Natural killer cell (primary cell): Measurements from ENCODE around the gene MRFAP1L1. TPM values are rescaled to one million over a fixed set of nuclear protein-coding genes. Genes with fewer than 3 reads are reported as not detected.

Source experiments
- ATAC-seq, 3 donors: fragments of 150-1000 bp in 2 of 3; fragments of 200-7000 bp in 1 of 3; cut with Tn5 transposase; 1 replicate in 1 of 3; 2 replicates in 2 of 3; pipeline ENCODE4 v1.10.0; 2021; ENCODE audit warnings: mild to moderate bottlenecking in 2 of 3, moderate library complexity in 2 of 3
- DNase-seq, 2 donors: peaks; one replicate each; pipeline versions ENCODE4 v3.0.0 to v3.0.0-alpha.2; 2013 to 2021; ENCODE audit warnings: mixed read lengths in 1 of 2
- H3K27ac ChIP-seq: one replicate; pipeline ENCODE4 v1.5.1; 2013; ENCODE audit warnings: mild to moderate bottlenecking, low read length
- H3K27me3 ChIP-seq: one replicate; pipeline ENCODE4 v1.6.1; 2013; ENCODE audit warnings: low read length; ENCODE audit not compliant: control insufficient read depth, insufficient read depth
- H3K36me3 ChIP-seq: one replicate; pipeline ENCODE4 v1.6.1; 2013; ENCODE audit warnings: low read length; ENCODE audit not compliant: control insufficient read depth, insufficient read depth
- H3K4me1 ChIP-seq: one replicate; pipeline ENCODE4 v1.6.1; 2013; ENCODE audit warnings: low read length; ENCODE audit not compliant: control insufficient read depth, insufficient read depth
- H3K4me3 ChIP-seq: one replicate; pipeline ENCODE4 v1.5.1; 2013; ENCODE audit warnings: low read length
- H3K9me3 ChIP-seq: one replicate; pipeline ENCODE4 v1.6.1; 2013; ENCODE audit warnings: low read length; ENCODE audit not compliant: control insufficient read depth, insufficient read depth
- H3K27ac Mint-ChIP-seq, 2 donors: one replicate each; pipeline ENCODE4 v1.8.0; 2022; ENCODE audit warnings: mild to moderate bottlenecking in 2 of 2, mixed read lengths in 2 of 2, moderate library complexity in 1 of 2
- H3K27me3 Mint-ChIP-seq, 2 donors: one replicate each; pipeline ENCODE4 v1.8.0; 2022; ENCODE audit warnings: low read depth in 2 of 2, mixed read lengths in 2 of 2
- H3K36me3 Mint-ChIP-seq: one replicate; pipeline ENCODE4 v1.8.0; 2022; ENCODE audit warnings: mixed read lengths
- H3K4me1 Mint-ChIP-seq, 2 donors: one replicate each; pipeline ENCODE4 v1.8.0; 2022; ENCODE audit warnings: mixed read lengths in 2 of 2
- H3K4me3 Mint-ChIP-seq: one replicate; pipeline ENCODE4 v1.8.0; 2022; ENCODE audit warnings: mild to moderate bottlenecking, moderate library complexity, mixed read lengths
- H3K9me3 Mint-ChIP-seq, 2 donors: one replicate each; pipeline ENCODE4 v1.8.0; 2022; ENCODE audit warnings: mixed read lengths in 2 of 2
- CTCF ChIP-seq: fragments of 200-600 bp; IDR thresholded peaks from one replicate; pipeline ENCODE4 v1.8.0; 2022; ENCODE audit warnings: antibody characterized with exemption
- WGBS: methylation state at CpG from one replicate; pipeline ENCODE4 v1.1.7; 2013; ENCODE audit warnings: missing lambda C conversion rate; ENCODE audit not compliant: insufficient coverage; 5-methylcytosine and 5-hydroxymethylcytosine counted together
- intact Hi-C: fragments of 100-400 bp; cut with micrococcal nuclease; formaldehyde crosslinking; loops from one replicate; pipeline ENCODE4 v1.14.2; 2022
- total RNA-seq, 4 donors: library from RNA; stranded (reverse); fragments of 120-200 nt in 1 of 4; gene quantifications; one replicate each; pipeline versions ENCODE4 v1.2.3 to v1.2.4, GENCODE V29; 2013 to 2022

The MRFAP1L1 gene
- total RNA-seq, 3 donors from 2014 or later (not counting 1 experiment from before 2014, with no cell fraction given), result 38.4 to 60.9 (median 40.8) TPM

GRCh38 chr4:6742989-6743388 is 33.3 kb upstream of the MRFAP1L1 start:
- TF ChIP-seq CTCF, result no peak
- no peaks in the 10 kb centered on the region for H3K27me3 ChIP-seq
- no peak overlapping the region for H3K4me3 Mint-ChIP-seq
- no peaks in the 10 kb centered on the region for H3K36me3 Mint-ChIP-seq
- no peak overlapping the region for H3K4me3 ChIP-seq
- no peaks in the 10 kb centered on the region for H3K4me1 ChIP-seq
- intact Hi-C loops, result no loop called here
- no peak for ATAC-seq
- H3K9me3 Mint-ChIP-seq, result no peaks in the 10 kb centered on the region
- H3K36me3 ChIP-seq, result no peaks in the 10 kb centered on the region
- H3K9me3 ChIP-seq, result no peaks in the 10 kb centered on the region
- H3K27me3 Mint-ChIP-seq, result no peaks in the 10 kb centered on the region
- H3K4me1 Mint-ChIP-seq, result no peaks in the 10 kb centered on the region
- H3K27ac ChIP-seq, result no peak overlapping the region
- no peak for DNase-seq
- H3K27ac Mint-ChIP-seq, result no peak overlapping the region
- 79% methylated on average over 11 of the region's 11 CpGs for WGBS

GRCh38 chr4:6742507-6742906 is 32.8 kb upstream of the MRFAP1L1 start:
- no peaks in the 10 kb centered on the region for H3K9me3 Mint-ChIP-seq
- H3K27ac Mint-ChIP-seq, result no peak overlapping the region
- ATAC-seq (no peak), DNase-seq (no peak)
- Histone ChIP-seq H3K9me3 (no peaks in the 10 kb centered on the region), H3K4me3 (no peak overlapping the region), H3K27me3 (no peaks in the 10 kb centered on the region), H3K27ac (no peak overlapping the region), H3K4me1 (no peaks in the 10 kb centered on the region), H3K36me3 (no peaks in the 10 kb centered on the region)
- intact Hi-C loops, result no loop called here
- H3K36me3 Mint-ChIP-seq, result no peaks in the 10 kb centered on the region
- H3K27me3 Mint-ChIP-seq, result no peaks in the 10 kb centered on the region
- no peaks in the 10 kb centered on the region for H3K4me1 Mint-ChIP-seq
- TF ChIP-seq CTCF, result no peak
- no peak overlapping the region for H3K4me3 Mint-ChIP-seq
- WGBS, result no CpG with 5 or more reads among the region's 2 CpGs

GRCh38 chr4:6740347-6740746 is 30.7 kb upstream of the MRFAP1L1 start:
- 98% methylated on average over 8 of the region's 8 CpGs for WGBS
- no peaks in the 10 kb centered on the region for H3K9me3 Mint-ChIP-seq
- intact Hi-C loops, result no loop called here
- H3K27ac ChIP-seq, result no peak overlapping the region
- H3K4me3 ChIP-seq, result no peak overlapping the region
- H3K27me3 Mint-ChIP-seq, result no peaks in the 10 kb centered on the region
- DNase-seq, result no peak
- no peaks in the 10 kb centered on the region for H3K4me1 Mint-ChIP-seq
- no peaks in the 10 kb centered on the region for H3K27me3 ChIP-seq
- H3K9me3 ChIP-seq, result no peaks in the 10 kb centered on the region
- ATAC-seq, result no peak
- TF ChIP-seq CTCF, result no peak
- no peaks in the 10 kb centered on the region for H3K36me3 Mint-ChIP-seq
- no peaks in the 10 kb centered on the region for H3K36me3 ChIP-seq
- no peak overlapping the region for H3K4me3 Mint-ChIP-seq
- no peak overlapping the region for H3K27ac Mint-ChIP-seq
- no peaks in the 10 kb centered on the region for H3K4me1 ChIP-seq

GRCh38 chr4:6739920-6740319 is 30.3 kb upstream of the MRFAP1L1 start:
- no peak overlapping the region for H3K27ac Mint-ChIP-seq
- DNase-seq (no peak), ATAC-seq (no peak)
- H3K9me3 Mint-ChIP-seq, result no peaks in the 10 kb centered on the region
- H3K9me3 ChIP-seq, result no peaks in the 10 kb centered on the region
- H3K4me1 Mint-ChIP-seq, result no peaks in the 10 kb centered on the region
- H3K27me3 ChIP-seq, result no peaks in the 10 kb centered on the region
- no peaks in the 10 kb centered on the region for H3K4me1 ChIP-seq
- intact Hi-C loops, result no loop called here
- no peaks in the 10 kb centered on the region for H3K36me3 Mint-ChIP-seq
- H3K4me3 Mint-ChIP-seq, result no peak overlapping the region
- no peak overlapping the region for H3K4me3 ChIP-seq
- H3K27me3 Mint-ChIP-seq, result no peaks in the 10 kb centered on the region
- WGBS, result 91% methylated on average over 4 of the region's 4 CpGs
- no peak for TF ChIP-seq CTCF
- H3K36me3 ChIP-seq, result no peaks in the 10 kb centered on the region
- no peak overlapping the region for H3K27ac ChIP-seq
